Measurements from ENCODE around the gene STON1.

The STON1 gene

GRCh38 chr2:48574353-48575287 is 44.7 kb downstream of the STON1 start:
- no peak for TF ChIP-seq GATA3 (IDR thresholded peaks at IDR 0.05; ENCODE audit: low read depth, low read length)
- TF ChIP-seq GATA2 (IDR thresholded peaks at IDR 0.05; ENCODE audit: low read depth, low read length) = no peak

DNA sequence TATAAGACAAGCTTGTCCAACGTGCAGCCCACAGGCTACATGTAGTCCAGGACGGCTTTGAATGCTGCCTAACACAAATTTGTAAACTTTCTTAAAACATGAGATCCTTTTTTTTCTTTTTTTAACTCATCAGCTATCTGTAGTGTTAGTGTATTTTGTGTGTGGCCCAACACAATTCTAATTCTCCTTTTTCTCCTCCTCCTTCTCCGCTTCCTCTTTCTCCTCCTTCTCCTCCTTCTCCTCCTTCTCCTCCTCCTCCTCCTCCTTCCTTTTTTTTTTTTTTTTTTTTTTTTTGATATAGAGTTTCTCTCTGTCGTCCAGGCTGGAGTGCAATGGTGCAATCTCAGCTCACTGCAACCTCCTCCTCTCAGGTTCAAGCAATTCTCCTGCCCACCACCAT is 48.4 kb downstream of the STON1 start:
- no peak for TF ChIP-seq GATA2 (IDR thresholded peaks at IDR 0.05; ENCODE audit: low read depth, low read length)
- no peak for TF ChIP-seq GATA3 (IDR thresholded peaks at IDR 0.05; ENCODE audit: low read depth, low read length)

GRCh38 chr2:48583961-48584360 is 54.0 kb downstream of the STON1 start:
- TF ChIP-seq GATA2 (IDR thresholded peaks at IDR 0.05; ENCODE audit: low read depth, low read length) (no peak), GATA3 (IDR thresholded peaks at IDR 0.05; ENCODE audit: low read depth, low read length) (no peak)

DNA sequence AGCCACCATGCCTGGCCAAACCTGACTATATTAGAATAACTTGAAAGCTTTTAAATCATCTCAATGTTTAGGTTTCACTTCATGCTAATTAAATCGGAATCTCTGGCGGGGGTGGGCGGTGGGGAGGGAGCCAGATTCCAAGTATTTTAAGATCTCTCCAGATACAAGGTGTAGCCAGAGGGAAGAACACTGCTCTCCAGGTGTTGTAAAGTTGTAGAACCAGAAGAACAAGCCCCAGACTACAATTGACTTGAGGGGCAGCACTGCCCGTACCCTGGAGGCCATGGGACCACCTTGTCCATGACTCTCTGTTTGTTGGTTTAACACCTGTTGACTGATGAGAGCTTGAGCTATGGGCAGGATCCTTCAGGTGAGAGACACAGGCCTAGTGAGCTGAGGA is 54.6 kb downstream of the STON1 start:
- TF ChIP-seq GATA2 (IDR thresholded peaks at IDR 0.05; ENCODE audit: low read depth, low read length) = no peak
- TF ChIP-seq GATA3 (IDR thresholded peaks at IDR 0.05; ENCODE audit: low read depth, low read length) = no peak

- TF ChIP-seq GATA2 (IDR thresholded peaks at IDR 0.05; ENCODE audit: low read depth, low read length) (no peak), GATA3 (IDR thresholded peaks at IDR 0.05; ENCODE audit: low read depth, low read length) (no peak)
Observed at GRCh38 chr2:48586433-48586832, 56.5 kb downstream of the STON1 start.

- TF ChIP-seq GATA3 (IDR thresholded peaks at IDR 0.05; ENCODE audit: low read depth, low read length) = no peak
- TF ChIP-seq GATA2 (IDR thresholded peaks at IDR 0.05; ENCODE audit: low read depth, low read length) = no peak
Observed at GRCh38 chr2:48587560-48587959, 57.6 kb downstream of the STON1 start.

- TF ChIP-seq GATA3 (IDR thresholded peaks at IDR 0.05; ENCODE audit: low read depth, low read length) (no peak), GATA2 (IDR thresholded peaks at IDR 0.05; ENCODE audit: low read depth, low read length) (no peak)
Observed at GRCh38 chr2:48587961-48588360, 58.0 kb downstream of the STON1 start.

DNA sequence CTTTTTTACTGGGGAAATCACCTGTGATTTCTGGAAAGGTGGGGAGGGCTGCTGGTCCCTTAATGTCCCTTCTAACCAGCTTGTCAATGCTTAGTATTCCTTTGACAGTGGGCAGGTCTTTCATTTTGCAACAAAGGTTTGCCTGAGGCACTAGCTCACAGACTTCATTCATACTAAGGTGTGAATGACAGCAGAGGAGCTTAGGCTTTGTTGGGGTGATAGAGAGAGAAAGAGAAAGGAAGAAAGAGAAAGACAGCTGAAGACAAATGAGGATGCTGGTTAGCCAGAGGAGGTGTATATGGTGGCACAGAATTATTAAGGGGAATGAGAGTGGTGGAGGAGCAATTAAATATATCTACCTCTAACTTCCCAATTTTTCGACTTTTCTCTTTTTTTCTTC is 58.8 kb downstream of the STON1 start:
- TF ChIP-seq GATA2 (IDR thresholded peaks at IDR 0.05; ENCODE audit: low read depth, low read length) (no peak), GATA3 (IDR thresholded peaks at IDR 0.05; ENCODE audit: low read depth, low read length) (no peak)

- TF ChIP-seq GATA2 (IDR thresholded peaks at IDR 0.05; ENCODE audit: low read depth, low read length) (no peak), GATA3 (IDR thresholded peaks at IDR 0.05; ENCODE audit: low read depth, low read length) (no peak)
Observed at GRCh38 chr2:48589170-48589767, 59.3 kb downstream of the STON1 start.

- TF ChIP-seq GATA3 (IDR thresholded peaks at IDR 0.05; ENCODE audit: low read depth, low read length) (no peak), GATA2 (IDR thresholded peaks at IDR 0.05; ENCODE audit: low read depth, low read length) (no peak)
Observed at GRCh38 chr2:48590017-48590416, 60.1 kb downstream of the STON1 start.

GRCh38 chr2:48592067-48592466 is 62.1 kb downstream of the STON1 start:
- TF ChIP-seq GATA2 (IDR thresholded peaks at IDR 0.05; ENCODE audit: low read depth, low read length) = no peak
- no peak for TF ChIP-seq GATA3 (IDR thresholded peaks at IDR 0.05; ENCODE audit: low read depth, low read length)

DNA sequence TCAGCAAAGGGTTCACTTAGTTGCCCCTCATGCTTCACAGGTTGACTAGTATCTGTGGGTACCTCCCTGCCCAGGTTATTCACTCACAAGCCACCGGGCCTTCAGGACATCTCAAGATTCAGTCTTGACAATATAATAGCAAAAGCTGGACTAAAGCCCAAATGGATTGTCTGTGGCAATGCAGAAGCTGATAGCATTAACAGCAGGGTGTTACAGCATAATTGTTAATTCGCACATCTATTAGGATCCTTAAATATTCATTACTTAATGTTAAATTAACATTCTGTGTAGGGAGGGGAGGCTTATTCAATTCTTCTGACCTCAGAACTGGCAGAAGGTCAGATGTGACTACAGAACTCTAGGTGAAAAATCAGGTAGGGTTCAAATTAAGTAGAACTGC is 67.5 kb downstream of the STON1 start:
- TF ChIP-seq GATA3 (IDR thresholded peaks at IDR 0.05; ENCODE audit: low read depth, low read length) (no peak), GATA2 (IDR thresholded peaks at IDR 0.05; ENCODE audit: low read depth, low read length) (no peak)

DNA sequence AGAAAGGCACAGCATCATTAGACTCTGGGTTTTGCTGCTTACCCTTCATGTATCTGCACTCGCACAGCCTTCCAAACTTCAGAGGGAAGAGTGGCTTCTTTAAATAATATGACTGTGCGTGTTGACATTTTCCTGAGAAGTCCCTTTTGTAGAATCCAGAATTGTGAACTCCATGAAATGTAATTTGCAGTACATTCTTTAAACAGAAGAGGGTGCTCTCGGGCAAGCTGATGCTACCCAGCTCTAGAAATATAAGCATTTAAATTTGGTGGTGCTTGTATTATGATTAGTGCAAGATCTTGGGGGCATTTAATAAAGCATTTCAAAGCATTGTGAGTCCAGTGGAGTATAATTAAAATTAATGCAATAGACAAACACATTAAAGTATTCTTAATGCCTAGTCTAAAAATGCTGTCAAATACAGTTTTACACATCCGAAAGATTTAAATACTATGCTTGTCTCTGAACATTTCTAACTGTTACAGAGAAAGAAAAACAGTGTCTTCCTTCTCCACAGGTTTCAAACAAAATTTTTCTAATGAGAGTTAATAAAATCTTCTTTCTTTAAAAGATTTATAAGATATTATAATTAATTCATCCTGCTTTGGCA is 70.4 kb downstream of the STON1 start:
- TF ChIP-seq GATA3 (IDR thresholded peaks at IDR 0.05; ENCODE audit: low read depth, low read length) = no peak
- no peak for TF ChIP-seq GATA2 (IDR thresholded peaks at IDR 0.05; ENCODE audit: low read depth, low read length)

GRCh38 chr2:48600917-48601316 is 71.0 kb downstream of the STON1 start:
- TF ChIP-seq GATA3 (IDR thresholded peaks at IDR 0.05; ENCODE audit: low read depth, low read length) (no peak), GATA2 (IDR thresholded peaks at IDR 0.05; ENCODE audit: low read depth, low read length) (no peak)

- TF ChIP-seq GATA2 (IDR thresholded peaks at IDR 0.05; ENCODE audit: low read depth, low read length) = no peak
- no peak for TF ChIP-seq GATA3 (IDR thresholded peaks at IDR 0.05; ENCODE audit: low read depth, low read length)
Observed at GRCh38 chr2:48601349-48601748, 71.4 kb downstream of the STON1 start.
